Naive thymus-derived CD4-positive, alpha-beta T cell (primary cell): ENCODE measurements around the gene MND1. TPM values are rescaled to one million over a fixed set of nuclear protein-coding genes. Genes with fewer than 3 reads are reported as not detected.

ENCODE experiments used
- ATAC-seq: fragments of 150-1000 bp; cut with Tn5 transposase; 2 replicates; pipeline ENCODE4 v1.10.0; 2021; ENCODE audit warnings: mild to moderate bottlenecking, moderate library complexity
- CTCF ChIA-PET: fragments of 350-600 bp; sonication (Branson Sonifier 250); formaldehyde crosslinking; loops from one replicate; lab custom pipeline; 2021; ENCODE audit warnings: antibody characterized with exemption; lab: Charles Lee
- POLR2A ChIA-PET: fragments of 350-600 bp; sonication (Branson Sonifier 250); formaldehyde crosslinking; loops from one replicate; lab custom pipeline; 2021; ENCODE audit warnings: antibody characterized with exemption, inconsistent platforms; lab: Charles Lee
- DNase-seq, 9 donors: peaks; one replicate each; pipeline versions ENCODE4 v3.0.0 to v3.0.0-alpha.2; 2020 to 2022; ENCODE audit warnings: mixed read lengths in 1 of 9
- H3K27ac ChIP-seq: one replicate; pipeline ENCODE4 v1.7.0; 2013; ENCODE audit warnings: mild to moderate bottlenecking, low read depth, low read length, moderate library complexity
- H3K27me3 ChIP-seq, 2 donors: one replicate each; pipeline ENCODE4 v1.7.0; 2013; ENCODE audit warnings: low read length in 2 of 2, mild to moderate bottlenecking in 2 of 2, moderate library complexity in 2 of 2; ENCODE audit not compliant: control insufficient read depth in 2 of 2, insufficient read depth in 2 of 2
- H3K36me3 ChIP-seq, 3 experiments: 1 replicate in 2 of 3; 2 replicates in 1 of 3; pipeline ENCODE4 v1.7.0; 2013; ENCODE audit warnings: low read length in 3 of 3, mild to moderate bottlenecking in 3 of 3, moderate library complexity in 1 of 3; ENCODE audit not compliant: insufficient read depth in 3 of 3, control insufficient read depth in 2 of 3
- H3K4me1 ChIP-seq, 2 donors: one replicate each; pipeline ENCODE4 v1.7.0; 2013; ENCODE audit warnings: low read length in 2 of 2, mild to moderate bottlenecking in 2 of 2, moderate library complexity in 1 of 2; ENCODE audit not compliant: control insufficient read depth in 2 of 2, insufficient read depth in 2 of 2
- H3K4me3 ChIP-seq: 2 replicates; pipeline ENCODE4 v1.7.0; 2013; ENCODE audit warnings: mild to moderate bottlenecking, low read length
- H3K9me3 ChIP-seq, 3 experiments: 1 replicate in 2 of 3; 2 replicates in 1 of 3; pipeline ENCODE4 v1.7.0; 2013; ENCODE audit warnings: low read length in 3 of 3; ENCODE audit not compliant: control insufficient read depth in 2 of 3
- H3K27ac Mint-ChIP-seq, 9 donors: one replicate each; pipeline ENCODE4 v1.8.0; 2020 to 2022; ENCODE audit warnings: mixed read lengths in 9 of 9, mild to moderate bottlenecking in 8 of 9, moderate library complexity in 5 of 9, inconsistent platforms in 2 of 9
- H3K27me3 Mint-ChIP-seq, 5 donors: one replicate each; pipeline ENCODE4 v1.8.0; 2021 to 2022; ENCODE audit warnings: mixed read lengths in 5 of 5, mild to moderate bottlenecking in 1 of 5
- H3K36me3 Mint-ChIP-seq, 5 donors: one replicate each; pipeline ENCODE4 v1.8.0; 2020 to 2022; ENCODE audit warnings: mixed read lengths in 5 of 5, mild to moderate bottlenecking in 3 of 5, inconsistent platforms in 1 of 5
- H3K4me1 Mint-ChIP-seq, 7 donors: one replicate each; pipeline ENCODE4 v1.8.0; 2020 to 2022; ENCODE audit warnings: mixed read lengths in 7 of 7, mild to moderate bottlenecking in 3 of 7, inconsistent platforms in 1 of 7
- H3K4me3 Mint-ChIP-seq, 10 donors: one replicate each; pipeline ENCODE4 v1.8.0; 2020 to 2022; ENCODE audit warnings: mild to moderate bottlenecking in 10 of 10, mixed read lengths in 10 of 10, moderate library complexity in 6 of 10, inconsistent platforms in 2 of 10
- H3K9me3 Mint-ChIP-seq, 11 donors: one replicate each; pipeline ENCODE4 v1.8.0; 2020 to 2022; ENCODE audit warnings: mixed read lengths in 11 of 11, mild to moderate bottlenecking in 4 of 11, inconsistent platforms in 1 of 11, moderate library complexity in 1 of 11
- intact Hi-C, 2 donors: fragments of 100-400 bp; cut with micrococcal nuclease; formaldehyde crosslinking; loops; one replicate each; pipeline ENCODE4 v1.15.1; 2023
- polyA plus RNA-seq, 2 donors: library from polyadenylated mRNA; unstranded; fragments of 300-500 nt; fragmentation: Illumina TruSeq; gene quantifications; one replicate each; pipeline ENCODE4 v1.2.3, GENCODE V29; 2021
- total RNA-seq, 6 experiments: library from RNA in 5 of 6; stranded (reverse) in 5 of 6; gene quantifications; 1 replicate in 5 of 6; 2 replicates in 1 of 6; pipeline ENCODE4 v1.2.3 and lab custom pipeline; 2021 to 2026

MND1 gene
- total and polyA plus RNA-seq, 7 experiments from 2014 or later = 0.75 to 13.5 TPM; not detected in 5

- DNase-seq (no peak), ATAC-seq (no peak)
- H3K4me1 ChIP-seq = no peaks in the 10 kb centered on the region
- Mint-ChIP-seq H3K27ac (peak overlapping the region in 1 of 9 donors; percentile 28), H3K4me3 (no peak overlapping the region), H3K9me3 (no peaks in the 10 kb centered on the region), H3K36me3 (peaks cover 0 to 13% (median 0%) of the 10 kb centered on the region in 5 donors), H3K4me1 (peaks cover 0 to 2% (median 0%) of the 10 kb centered on the region in 7 donors), H3K27me3 (no peaks in the 10 kb centered on the region)
- no peaks in the 10 kb centered on the region for H3K9me3 ChIP-seq
- intact Hi-C loops = no loop called here
- CTCF ChIA-PET = interaction anchor here (1.0 kb wide), 1 partner anchor 84 kb away, joined by 5 read pairs; no protein-coding TSS in a partner anchor
- no peaks in the 10 kb centered on the region for H3K27me3 ChIP-seq
- H3K36me3 ChIP-seq = no peaks in the 10 kb centered on the region
- no peak overlapping the region for H3K4me3 ChIP-seq
- H3K27ac ChIP-seq = no peak overlapping the region
- POLR2A ChIA-PET = no interaction called here
Observed at GRCh38 chr4:153383131-153383530, 38.6 kb downstream of the MND1 start.

DNA sequence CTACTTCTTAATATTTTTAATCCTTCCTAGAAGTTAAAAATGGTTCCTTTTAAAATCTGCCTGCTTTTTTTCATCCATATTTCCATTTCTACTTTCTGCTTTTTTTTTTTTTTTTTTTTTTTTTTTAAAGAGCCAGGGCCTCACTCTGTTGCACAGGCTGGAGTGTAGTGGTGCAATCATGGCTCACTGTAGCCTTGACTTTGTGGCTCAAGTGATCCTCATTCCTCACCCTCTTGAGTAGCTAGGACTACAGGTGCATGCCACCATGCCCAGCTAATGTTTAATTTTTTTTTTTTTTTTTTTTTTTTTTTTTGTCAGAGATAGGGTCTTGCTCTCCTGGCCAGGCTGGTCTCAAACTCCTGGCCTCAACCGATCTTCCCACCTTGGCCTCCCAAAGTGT lies 39.7 kb downstream of the MND1 start:
- CTCF ChIA-PET = interaction anchor here (1.0 kb wide), 1 partner anchor 83 kb away, joined by 5 read pairs; no protein-coding TSS in a partner anchor
- H3K9me3 Mint-ChIP-seq = no peaks in the 10 kb centered on the region
- Histone ChIP-seq H3K4me3 (no peak overlapping the region), H3K4me1 (no peaks in the 10 kb centered on the region), H3K27me3 (no peaks in the 10 kb centered on the region), H3K36me3 (no peaks in the 10 kb centered on the region), H3K27ac (no peak overlapping the region), H3K9me3 (no peaks in the 10 kb centered on the region)
- peaks cover 0 to 9% (median 0%) of the 10 kb centered on the region in 5 donors for H3K36me3 Mint-ChIP-seq
- POLR2A ChIA-PET = interaction anchor here (0.7 kb wide), 1 partner anchor 9 kb away, joined by 4 read pairs; no protein-coding TSS in a partner anchor
- H3K27me3 Mint-ChIP-seq = no peaks in the 10 kb centered on the region
- no peak overlapping the region for H3K27ac Mint-ChIP-seq
- no peak for DNase-seq
- H3K4me1 Mint-ChIP-seq = peaks cover 0 to 2% (median 0%) of the 10 kb centered on the region in 7 donors
- intact Hi-C loops = no loop called here
- no peak overlapping the region for H3K4me3 Mint-ChIP-seq
- no peak for ATAC-seq

GRCh38 chr4:153385784-153386183 lies 41.3 kb downstream of the MND1 start:
- no peak overlapping the region for H3K4me3 ChIP-seq
- Mint-ChIP-seq H3K9me3 (no peaks in the 10 kb centered on the region), H3K27ac (no peak overlapping the region), H3K27me3 (no peaks in the 10 kb centered on the region), H3K4me1 (peaks cover 0 to 2% (median 0%) of the 10 kb centered on the region in 7 donors), H3K4me3 (no peak overlapping the region), H3K36me3 (peaks cover 0 to 9% (median 0%) of the 10 kb centered on the region in 5 donors)
- ATAC-seq = no peak
- H3K4me1 ChIP-seq = no peaks in the 10 kb centered on the region
- H3K36me3 ChIP-seq = no peaks in the 10 kb centered on the region
- no peak overlapping the region for H3K27ac ChIP-seq
- POLR2A ChIA-PET = no interaction called here
- intact Hi-C loops = no loop called here
- DNase-seq = no peak
- CTCF ChIA-PET = interaction anchor here (0.6 kb wide), 1 partner anchor 146 kb away, joined by 3 read pairs; no protein-coding TSS in a partner anchor
- no peaks in the 10 kb centered on the region for H3K9me3 ChIP-seq
- H3K27me3 ChIP-seq = no peaks in the 10 kb centered on the region

DNA sequence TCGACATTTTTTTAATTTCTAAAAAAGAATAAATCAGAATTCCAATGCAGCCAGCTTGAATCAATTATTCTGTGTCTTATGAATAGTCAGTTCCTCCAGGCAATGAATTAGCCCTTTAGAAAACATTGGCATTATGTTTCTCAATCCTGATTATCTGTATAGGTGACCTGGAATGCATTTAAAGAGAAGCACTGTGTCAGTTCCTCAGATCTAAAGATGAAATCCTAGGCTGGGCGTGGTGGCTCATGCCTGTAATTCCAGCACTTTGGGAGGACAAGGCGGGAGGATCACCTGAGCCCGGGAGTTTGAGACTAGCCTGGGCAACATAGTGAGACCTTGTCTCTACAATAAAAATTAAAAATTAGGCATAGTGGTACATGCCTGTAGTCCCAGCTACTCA lies 43.5 kb downstream of the MND1 start:
- Histone ChIP-seq H3K27ac (no peak overlapping the region), H3K4me1 (no peaks in the 10 kb centered on the region), H3K36me3 (no peaks in the 10 kb centered on the region), H3K9me3 (no peaks in the 10 kb centered on the region), H3K27me3 (no peaks in the 10 kb centered on the region), H3K4me3 (no peak overlapping the region)
- no peak overlapping the region for H3K4me3 Mint-ChIP-seq
- CTCF ChIA-PET = no interaction called here
- H3K4me1 Mint-ChIP-seq = peaks cover 0 to 1% (median 0%) of the 10 kb centered on the region in 7 donors
- H3K9me3 Mint-ChIP-seq = no peaks in the 10 kb centered on the region
- no peak for DNase-seq
- no peak for ATAC-seq
- intact Hi-C loops = no loop called here
- H3K36me3 Mint-ChIP-seq = peaks cover 0 to 16% (median 3%) of the 10 kb centered on the region in 5 donors
- H3K27me3 Mint-ChIP-seq = no peaks in the 10 kb centered on the region
- POLR2A ChIA-PET = interaction anchor here (0.9 kb wide), 1 partner anchor 38 kb away, joined by 3 read pairs; no protein-coding TSS in a partner anchor
- no peak overlapping the region for H3K27ac Mint-ChIP-seq

DNA sequence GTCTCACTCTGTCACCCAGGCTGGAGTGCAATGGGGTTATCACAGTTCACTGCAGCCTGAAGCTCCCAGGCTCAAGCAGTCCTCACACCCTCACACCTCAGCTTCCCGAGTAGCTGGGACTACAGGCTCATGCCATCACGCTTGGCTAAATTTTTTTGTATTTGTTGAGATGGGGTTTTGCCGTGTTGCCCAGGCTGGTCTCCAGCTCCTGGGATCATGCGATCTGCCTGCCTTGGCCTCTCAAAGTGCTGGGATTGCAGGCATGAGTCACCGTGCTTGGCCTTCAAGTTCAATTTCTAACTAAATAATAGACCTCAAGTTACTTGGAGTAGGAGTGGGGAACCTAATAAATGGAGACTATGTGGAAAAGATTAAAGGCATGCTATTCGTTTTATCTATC lies 48.9 kb downstream of the MND1 start:
- H3K4me3 Mint-ChIP-seq = no peak overlapping the region

DNA sequence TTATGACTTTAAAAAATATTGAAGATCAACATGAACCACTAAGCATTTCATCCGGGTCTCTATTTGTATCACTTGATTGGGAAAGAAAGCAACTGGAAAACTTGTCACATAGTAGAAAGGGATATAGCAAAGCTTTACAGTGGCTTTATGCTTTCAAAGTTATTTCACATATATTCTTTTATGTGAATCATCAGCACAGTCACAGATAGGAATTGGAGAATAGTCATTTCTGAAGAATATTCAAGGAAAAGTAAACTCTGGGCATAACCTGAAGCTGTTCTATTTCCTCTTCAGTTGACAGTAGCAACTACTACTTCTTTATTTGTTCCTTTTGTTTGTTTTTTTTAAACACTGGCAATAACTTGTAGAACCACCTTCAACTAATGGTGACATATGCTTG lies 50.5 kb downstream of the MND1 start:
- Histone ChIP-seq H3K27me3 (no peaks in the 10 kb centered on the region), H3K27ac (no peak overlapping the region), H3K36me3 (no peaks in the 10 kb centered on the region), H3K4me1 (peaks cover 0 to 16% of the 10 kb centered on the region in 2 donors), H3K9me3 (no peaks in the 10 kb centered on the region), H3K4me3 (no peak overlapping the region)
- Mint-ChIP-seq H3K27me3 (no peaks in the 10 kb centered on the region), H3K4me3 (no peak overlapping the region), H3K9me3 (no peaks in the 10 kb centered on the region), H3K27ac (no peak overlapping the region), H3K36me3 (peaks cover 0 to 12% (median 0%) of the 10 kb centered on the region in 5 donors), H3K4me1 (peaks cover 2 to 22% (median 20%) of the 10 kb centered on the region in 7 donors)
- CTCF ChIA-PET = interaction anchor here (0.5 to 1.0 kb wide), 2 partner anchors 10 to 55 kb away, joined by 4 to 5 read pairs; no protein-coding TSS in a partner anchor
- no peak for ATAC-seq
- POLR2A ChIA-PET = interaction anchor here (1.2 kb wide), 1 partner anchor 10 kb away, joined by 10 read pairs; no protein-coding TSS in a partner anchor
- no peak for DNase-seq
- intact Hi-C loops = loop anchor here in 1 of 2 donors (5.0 kb wide), 1 partner anchor 33 kb away; no protein-coding TSS in a partner anchor

More for the DNA sequence above, 48.9 kb downstream of the MND1 start:
- ATAC-seq (no peak), DNase-seq (no peak)
- intact Hi-C loops = no loop called here
- no peaks in the 10 kb centered on the region for H3K36me3 ChIP-seq
- H3K36me3 Mint-ChIP-seq = peaks cover 0 to 12% (median 0%) of the 10 kb centered on the region in 5 donors
- H3K4me1 Mint-ChIP-seq = peaks cover 0 to 10% (median 8%) of the 10 kb centered on the region in 7 donors
- no peaks in the 10 kb centered on the region for H3K27me3 ChIP-seq
- no peak overlapping the region for H3K4me3 ChIP-seq
- no peak overlapping the region for H3K27ac Mint-ChIP-seq
- H3K9me3 ChIP-seq = no peaks in the 10 kb centered on the region
- no peaks in the 10 kb centered on the region for H3K9me3 Mint-ChIP-seq
- H3K4me1 ChIP-seq = peaks cover 0 to 2% of the 10 kb centered on the region in 2 donors
- ChIA-PET POLR2A (interaction anchor here (0.7 to 0.8 kb wide), 3 partner anchors 21 to 1420 kb away, joined by 4 to 6 read pairs (median 5); no protein-coding TSS in a partner anchor), CTCF (interaction anchor here (0.7 to 0.8 kb wide), 2 partner anchors 39 to 40 kb away, joined by 3 read pairs; no protein-coding TSS in a partner anchor)
- H3K27me3 Mint-ChIP-seq = no peaks in the 10 kb centered on the region
- H3K27ac ChIP-seq = no peak overlapping the region
